ENCODE measurements around the gene XKR7. TPM values are rescaled to one million over a fixed set of nuclear protein-coding genes. Genes with fewer than 3 reads are reported as not detected.

The XKR7 gene
- total RNA-seq, 4 donors from 2014 or later, result 0.10 TPM; not detected in 3

- H3K27me3 ChIP-seq, result no peaks in the 10 kb centered on the region
- H3K9me3 ChIP-seq, result no peaks in the 10 kb centered on the region
- H3K4me1 ChIP-seq, result peaks cover 5% of the 10 kb centered on the region in 2 donors
- no peak for DNase-seq
- no peak overlapping the region for H3K4me3 ChIP-seq (replicated peaks in 1 of 3)
- H3K27ac ChIP-seq, result no peak overlapping the region
- H3K36me3 ChIP-seq, result no peaks in the 10 kb centered on the region
- TF ChIP-seq POLR2A (IDR thresholded peaks at IDR 0.05) (no peak), CTCF (IDR thresholded peaks at IDR 0.05) (no peak)
- WGBS, 2 donors, result 52 to 63% methylated on average over 7 to 8 of the region's 9 CpGs
- intact Hi-C loops (cut with DNase I), result loop anchor here (10.0 kb wide), 1 partner anchor 210 kb away; no protein-coding TSS in a partner anchor
These were observed 66.9 kb downstream of the XKR7 start for GRCh38 chr20:32034581-32035425.

- Histone ChIP-seq H3K36me3 (no peaks in the 10 kb centered on the region), H3K27me3 (no peaks in the 10 kb centered on the region)
These were observed 67.5 kb downstream of the XKR7 start for GRCh38 chr20:32035426-32035779.

GRCh38 chr20:32036252-32036651 lies 68.3 kb downstream of the XKR7 start:
- Histone ChIP-seq H3K27ac (no peak overlapping the region), H3K36me3 (no peaks in the 10 kb centered on the region), H3K4me3 (replicated peaks in 1 of 3) (no peak overlapping the region), H3K4me1 (peaks cover 1% of the 10 kb centered on the region in 2 donors), H3K9me3 (no peaks in the 10 kb centered on the region), H3K27me3 (no peaks in the 10 kb centered on the region)
- no peak for DNase-seq
- TF ChIP-seq CTCF (IDR thresholded peaks at IDR 0.05) (no peak), POLR2A (IDR thresholded peaks at IDR 0.05) (no peak)
- intact Hi-C loops (cut with DNase I), result loop anchor here (10.0 kb wide), 1 partner anchor 211 kb away; no protein-coding TSS in a partner anchor
- 44 to 49% methylated on average over 4 of the region's 4 CpGs for WGBS, 2 donors

More at GRCh38 chr20:32035426-32035779, 67.5 kb downstream of the XKR7 start:
- intact Hi-C loops (cut with DNase I), result loop anchor here (10.0 kb wide), 1 partner anchor 211 kb away; no protein-coding TSS in a partner anchor
- DNase-seq, result no peak
- TF ChIP-seq POLR2A (IDR thresholded peaks at IDR 0.05) (no peak), CTCF (IDR thresholded peaks at IDR 0.05) (no peak)
- no peak overlapping the region for H3K4me3 ChIP-seq (replicated peaks in 1 of 3)
- no peak overlapping the region for H3K27ac ChIP-seq
- WGBS, 2 donors, result 87 to 88% methylated on average over 8 of the region's 8 CpGs
- peaks cover 5% of the 10 kb centered on the region in 2 donors for H3K4me1 ChIP-seq
- no peaks in the 10 kb centered on the region for H3K9me3 ChIP-seq

GRCh38 chr20:32036716-32037485 lies 69.0 kb downstream of the XKR7 start:
- TF ChIP-seq POLR2A (IDR thresholded peaks at IDR 0.05) (no peak), CTCF (IDR thresholded peaks at IDR 0.05) (no peak)
- DNase-seq, result no peak
- Histone ChIP-seq H3K4me3 (replicated peaks in 1 of 3) (no peak overlapping the region), H3K27me3 (no peaks in the 10 kb centered on the region), H3K9me3 (no peaks in the 10 kb centered on the region), H3K27ac (no peak overlapping the region), H3K36me3 (no peaks in the 10 kb centered on the region), H3K4me1 (no peaks in the 10 kb centered on the region)
- intact Hi-C loops (cut with DNase I), result loop anchor here (10.0 kb wide), 1 partner anchor 212 kb away; no protein-coding TSS in a partner anchor
- WGBS, 2 donors, result 50 to 56% methylated on average over 10 of the region's 10 CpGs
